NT2/D1 (cell line): ENCODE results near the gene OLIG1.

Source experiments
- DNase-seq: peaks from one replicate; pipeline ENCODE4 v3.0.0-alpha.2; 2011; ENCODE audit warnings: low read depth, low spot score
- H3K27me3 ChIP-seq: 2 replicates; pipeline ENCODE4 v1.6.0; 2011; ENCODE audit warnings: mild to moderate bottlenecking; ENCODE audit not compliant: insufficient read length, insufficient read depth
- H3K36me3 ChIP-seq: 2 replicates; pipeline ENCODE4 v1.6.1; 2011; ENCODE audit warnings: mild to moderate bottlenecking, low read length, mixed read lengths; ENCODE audit not compliant: insufficient read depth, insufficient read length
- H3K4me1 ChIP-seq: 2 replicates; pipeline ENCODE4 v1.5.1; 2011; ENCODE audit not compliant: insufficient read depth, insufficient read length
- H3K4me3 ChIP-seq: 2 replicates; pipeline ENCODE4 v1.5.1; 2011; ENCODE audit warnings: low read depth; ENCODE audit not compliant: insufficient read length
- H3K9ac ChIP-seq: 2 replicates; pipeline ENCODE4 v1.6.0; 2011; ENCODE audit warnings: low read depth; ENCODE audit not compliant: insufficient read length
- H3K9me3 ChIP-seq: 2 replicates; pipeline ENCODE4 v1.5.1; 2011; ENCODE audit warnings: mild to moderate bottlenecking, low read length; ENCODE audit not compliant: insufficient read depth
- SUZ12 ChIP-seq: IDR thresholded peaks from 2 replicates; pipeline ENCODE4 v1.6.1; 2011; ENCODE audit not compliant: insufficient read length, insufficient read depth; ENCODE audit errors: extremely low read depth
- YY1 ChIP-seq: IDR thresholded peaks from 2 replicates; pipeline ENCODE4 v1.6.1; 2011; ENCODE audit not compliant: insufficient read length, insufficient read depth
- ZNF274 ChIP-seq: IDR thresholded peaks from 2 replicates; pipeline ENCODE4 v1.6.1; 2011; ENCODE audit warnings: mild to moderate bottlenecking, low read depth, low read length

The OLIG1 gene

DNA sequence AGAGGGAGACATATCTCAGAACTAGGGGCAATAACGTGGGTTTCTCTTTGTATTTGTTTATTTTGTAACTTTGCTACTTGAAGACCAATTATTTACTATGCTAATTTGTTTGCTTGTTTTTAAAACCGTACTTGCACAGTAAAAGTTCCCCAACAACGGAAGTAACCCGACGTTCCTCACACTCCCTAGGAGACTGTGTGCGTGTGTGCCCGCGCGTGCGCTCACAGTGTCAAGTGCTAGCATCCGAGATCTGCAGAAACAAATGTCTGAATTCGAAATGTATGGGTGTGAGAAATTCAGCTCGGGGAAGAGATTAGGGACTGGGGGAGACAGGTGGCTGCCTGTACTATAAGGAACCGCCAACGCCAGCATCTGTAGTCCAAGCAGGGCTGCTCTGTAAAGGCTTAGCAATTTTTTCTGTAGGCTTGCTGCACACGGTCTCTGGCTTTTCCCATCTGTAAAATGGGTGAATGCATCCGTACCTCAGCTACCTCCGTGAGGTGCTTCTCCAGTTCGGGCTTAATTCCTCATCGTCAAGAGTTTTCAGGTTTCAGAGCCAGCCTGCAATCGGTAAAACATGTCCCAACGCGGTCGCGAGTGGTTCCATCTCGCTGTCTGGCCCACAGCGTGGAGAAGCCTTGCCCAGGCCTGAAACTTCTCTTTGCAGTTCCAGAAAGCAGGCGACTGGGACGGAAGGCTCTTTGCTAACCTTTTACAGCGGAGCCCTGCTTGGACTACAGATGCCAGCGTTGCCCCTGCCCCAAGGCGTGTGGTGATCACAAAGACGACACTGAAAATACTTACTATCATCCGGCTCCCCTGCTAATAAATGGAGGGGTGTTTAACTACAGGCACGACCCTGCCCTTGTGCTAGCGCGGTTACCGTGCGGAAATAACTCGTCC is 45.5 kb upstream of the OLIG1 start:
- H3K9ac ChIP-seq, result peak overlapping the region; percentile 88
- H3K4me3 ChIP-seq, result peak overlapping the region; percentile 75
- DNase-seq, result no peak
- H3K4me1 ChIP-seq, result peaks cover 17% of the 10 kb centered on the region
- H3K36me3 ChIP-seq, result no peaks in the 10 kb centered on the region
- peaks cover 96% of the 10 kb centered on the region for H3K27me3 ChIP-seq
- H3K9me3 ChIP-seq, result no peaks in the 10 kb centered on the region
- TF ChIP-seq YY1 (no peak), SUZ12 (peak; percentile 76), ZNF274 (no peak)

DNA sequence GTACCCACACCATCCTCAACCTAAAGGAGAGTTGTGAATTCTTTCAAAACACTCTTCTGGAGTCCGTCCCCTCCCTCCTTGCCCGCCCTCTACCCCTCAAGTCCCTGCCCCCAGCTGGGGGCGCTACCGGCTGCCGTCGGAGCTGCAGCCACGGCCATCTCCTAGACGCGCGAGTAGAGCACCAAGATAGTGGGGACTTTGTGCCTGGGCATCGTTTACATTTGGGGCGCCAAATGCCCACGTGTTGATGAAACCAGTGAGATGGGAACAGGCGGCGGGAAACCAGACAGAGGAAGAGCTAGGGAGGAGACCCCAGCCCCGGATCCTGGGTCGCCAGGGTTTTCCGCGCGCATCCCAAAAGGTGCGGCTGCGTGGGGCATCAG is 44.8 kb upstream of the OLIG1 start:
- H3K27me3 ChIP-seq, result peaks cover 96% of the 10 kb centered on the region

DNA sequence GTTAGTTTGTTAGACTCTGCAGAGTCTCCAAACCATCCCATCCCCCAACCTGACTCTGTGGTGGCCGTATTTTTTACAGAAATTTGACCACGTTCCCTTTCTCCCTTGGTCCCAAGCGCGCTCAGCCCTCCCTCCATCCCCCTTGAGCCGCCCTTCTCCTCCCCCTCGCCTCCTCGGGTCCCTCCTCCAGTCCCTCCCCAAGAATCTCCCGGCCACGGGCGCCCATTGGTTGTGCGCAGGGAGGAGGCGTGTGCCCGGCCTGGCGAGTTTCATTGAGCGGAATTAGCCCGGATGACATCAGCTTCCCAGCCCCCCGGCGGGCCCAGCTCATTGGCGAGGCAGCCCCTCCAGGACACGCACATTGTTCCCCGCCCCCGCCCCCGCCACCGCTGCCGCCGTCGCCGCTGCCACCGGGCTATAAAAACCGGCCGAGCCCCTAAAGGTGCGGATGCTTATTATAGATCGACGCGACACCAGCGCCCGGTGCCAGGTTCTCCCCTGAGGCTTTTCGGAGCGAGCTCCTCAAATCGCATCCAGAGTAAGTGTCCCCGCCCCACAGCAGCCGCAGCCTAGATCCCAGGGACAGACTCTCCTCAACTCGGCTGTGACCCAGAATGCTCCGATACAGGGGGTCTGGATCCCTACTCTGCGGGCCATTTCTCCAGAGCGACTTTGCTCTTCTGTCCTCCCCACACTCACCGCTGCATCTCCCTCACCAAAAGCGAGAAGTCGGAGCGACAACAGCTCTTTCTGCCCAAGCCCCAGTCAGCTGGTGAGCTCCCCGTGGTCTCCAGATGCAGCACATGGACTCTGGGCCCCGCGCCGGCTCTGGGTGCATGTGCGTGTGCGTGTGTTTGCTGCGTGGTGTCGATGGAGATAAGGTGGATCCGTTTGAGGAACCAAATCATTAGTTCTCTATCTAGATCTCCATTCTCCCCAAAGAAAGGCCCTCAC is 44.2 kb upstream of the OLIG1 start, which contains the start of gene OLIG2:
Gene OLIG2, plus strand, starts transcription at position 447 of the 954 bp plus-strand sequence. CDS start 928 bp downstream, outside the sequence.
- Histone ChIP-seq H3K27me3 (peaks cover 96% of the 10 kb centered on the region), H3K4me1 (peaks cover 20% of the 10 kb centered on the region), H3K9ac (peak within 1 kb of the TSS; percentile 88), H3K9me3 (no peaks in the 10 kb centered on the region), H3K4me3 (peak within 1 kb of the TSS; percentile 75), H3K36me3 (no peaks in the 10 kb centered on the region)
- TF ChIP-seq ZNF274, result no peak
- TF ChIP-seq SUZ12, result no peak
- TF ChIP-seq YY1, result no peak
- DNase-seq, result peak; percentile 93

More for the DNA sequence above, 44.8 kb upstream of the OLIG1 start:
- H3K36me3 ChIP-seq, result no peaks in the 10 kb centered on the region
- H3K9ac ChIP-seq, result peak overlapping the region; percentile 88
- DNase-seq, result peak; percentile 68
- H3K4me3 ChIP-seq, result peak overlapping the region; percentile 75
- H3K9me3 ChIP-seq, result no peaks in the 10 kb centered on the region
- H3K4me1 ChIP-seq, result peaks cover 17% of the 10 kb centered on the region
- peak; percentile 6 for TF ChIP-seq SUZ12
- TF ChIP-seq YY1, result no peak

DNA sequence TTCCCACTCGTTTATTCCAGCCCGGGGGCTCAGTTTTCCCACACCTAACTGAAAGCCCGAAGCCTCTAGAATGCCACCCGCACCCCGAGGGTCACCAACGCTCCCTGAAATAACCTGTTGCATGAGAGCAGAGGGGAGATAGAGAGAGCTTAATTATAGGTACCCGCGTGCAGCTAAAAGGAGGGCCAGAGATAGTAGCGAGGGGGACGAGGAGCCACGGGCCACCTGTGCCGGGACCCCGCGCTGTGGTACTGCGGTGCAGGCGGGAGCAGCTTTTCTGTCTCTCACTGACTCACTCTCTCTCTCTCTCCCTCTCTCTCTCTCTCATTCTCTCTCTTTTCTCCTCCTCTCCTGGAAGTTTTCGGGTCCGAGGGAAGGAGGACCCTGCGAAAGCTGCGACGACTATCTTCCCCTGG is 43.5 kb upstream of the OLIG1 start:
- Histone ChIP-seq H3K27me3 (peaks cover 96% of the 10 kb centered on the region), H3K4me3 (peak overlapping the region; percentile 43)

DNA sequence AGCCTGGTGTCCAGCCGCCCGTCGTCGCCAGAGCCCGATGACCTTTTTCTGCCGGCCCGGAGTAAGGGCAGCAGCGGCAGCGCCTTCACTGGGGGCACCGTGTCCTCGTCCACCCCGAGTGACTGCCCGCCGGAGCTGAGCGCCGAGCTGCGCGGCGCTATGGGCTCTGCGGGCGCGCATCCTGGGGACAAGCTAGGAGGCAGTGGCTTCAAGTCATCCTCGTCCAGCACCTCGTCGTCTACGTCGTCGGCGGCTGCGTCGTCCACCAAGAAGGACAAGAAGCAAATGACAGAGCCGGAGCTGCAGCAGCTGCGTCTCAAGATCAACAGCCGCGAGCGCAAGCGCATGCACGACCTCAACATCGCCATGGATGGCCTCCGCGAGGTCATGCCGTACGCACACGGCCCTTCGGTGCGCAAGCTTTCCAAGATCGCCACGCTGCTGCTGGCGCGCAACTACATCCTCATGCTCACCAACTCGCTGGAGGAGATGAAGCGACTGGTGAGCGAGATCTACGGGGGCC is 43.0 kb upstream of the OLIG1 start:
- Histone ChIP-seq H3K27me3 (peaks cover 93% of the 10 kb centered on the region), H3K9me3 (no peaks in the 10 kb centered on the region), H3K4me3 (peak overlapping the region; percentile 43), H3K36me3 (no peaks in the 10 kb centered on the region), H3K9ac (peak overlapping the region; percentile 23), H3K4me1 (peaks cover 24% of the 10 kb centered on the region)
- no peak for DNase-seq
- TF ChIP-seq ZNF274 (no peak), YY1 (no peak), SUZ12 (peak; percentile 82)

More for the DNA sequence above, 43.5 kb upstream of the OLIG1 start:
- TF ChIP-seq ZNF274 (no peak), SUZ12 (no peak), YY1 (no peak)
- no peaks in the 10 kb centered on the region for H3K9me3 ChIP-seq
- no peak for DNase-seq
- peak overlapping the region; percentile 50 for H3K9ac ChIP-seq
- no peaks in the 10 kb centered on the region for H3K36me3 ChIP-seq
- peaks cover 24% of the 10 kb centered on the region for H3K4me1 ChIP-seq

DNA sequence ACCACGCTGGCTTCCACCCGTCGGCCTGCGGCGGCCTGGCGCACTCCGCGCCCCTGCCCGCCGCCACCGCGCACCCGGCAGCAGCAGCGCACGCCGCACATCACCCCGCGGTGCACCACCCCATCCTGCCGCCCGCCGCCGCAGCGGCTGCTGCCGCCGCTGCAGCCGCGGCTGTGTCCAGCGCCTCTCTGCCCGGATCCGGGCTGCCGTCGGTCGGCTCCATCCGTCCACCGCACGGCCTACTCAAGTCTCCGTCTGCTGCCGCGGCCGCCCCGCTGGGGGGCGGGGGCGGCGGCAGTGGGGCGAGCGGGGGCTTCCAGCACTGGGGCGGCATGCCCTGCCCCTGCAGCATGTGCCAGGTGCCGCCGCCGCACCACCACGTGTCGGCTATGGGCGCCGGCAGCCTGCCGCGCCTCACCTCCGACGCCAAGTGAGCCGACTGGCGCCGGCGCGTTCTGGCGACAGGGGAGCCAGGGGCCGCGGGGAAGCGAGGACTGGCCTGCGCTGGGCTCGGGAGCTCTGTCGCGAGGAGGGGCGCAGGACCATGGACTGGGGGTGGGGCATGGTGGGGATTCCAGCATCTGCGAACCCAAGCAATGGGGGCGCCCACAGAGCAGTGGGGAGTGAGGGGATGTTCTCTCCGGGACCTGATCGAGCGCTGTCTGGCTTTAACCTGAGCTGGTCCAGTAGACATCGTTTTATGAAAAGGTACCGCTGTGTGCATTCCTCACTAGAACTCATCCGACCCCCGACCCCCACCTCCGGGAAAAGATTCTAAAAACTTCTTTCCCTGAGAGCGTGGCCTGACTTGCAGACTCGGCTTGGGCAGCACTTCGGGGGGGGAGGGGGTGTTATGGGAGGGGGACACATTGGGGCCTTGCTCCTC is 42.3 kb upstream of the OLIG1 start:
- H3K9me3 ChIP-seq, result no peaks in the 10 kb centered on the region
- H3K9ac ChIP-seq, result peak overlapping the region; percentile 23
- H3K27me3 ChIP-seq, result peaks cover 86% of the 10 kb centered on the region
- H3K36me3 ChIP-seq, result no peaks in the 10 kb centered on the region
- H3K4me1 ChIP-seq, result peaks cover 21% of the 10 kb centered on the region
- DNase-seq, result no peak
- peak overlapping the region; percentile 43 for H3K4me3 ChIP-seq
- TF ChIP-seq YY1, result no peak
